HuH-7 (cell line): Measurements from ENCODE around the gene ENDOV.
A peak's percentile ranks its signal among the peaks of the same experiment; 100 is the strongest.

Source experiments
- DNase-seq: peaks from one replicate; pipeline ENCODE4 v3.0.0; 2011; ENCODE audit warnings: low spot score

Gene ENDOV

GRCh38 chr17:80468242-80468641 is 53.3 kb downstream of the ENDOV start:
- DNase-seq = no peak

DNA sequence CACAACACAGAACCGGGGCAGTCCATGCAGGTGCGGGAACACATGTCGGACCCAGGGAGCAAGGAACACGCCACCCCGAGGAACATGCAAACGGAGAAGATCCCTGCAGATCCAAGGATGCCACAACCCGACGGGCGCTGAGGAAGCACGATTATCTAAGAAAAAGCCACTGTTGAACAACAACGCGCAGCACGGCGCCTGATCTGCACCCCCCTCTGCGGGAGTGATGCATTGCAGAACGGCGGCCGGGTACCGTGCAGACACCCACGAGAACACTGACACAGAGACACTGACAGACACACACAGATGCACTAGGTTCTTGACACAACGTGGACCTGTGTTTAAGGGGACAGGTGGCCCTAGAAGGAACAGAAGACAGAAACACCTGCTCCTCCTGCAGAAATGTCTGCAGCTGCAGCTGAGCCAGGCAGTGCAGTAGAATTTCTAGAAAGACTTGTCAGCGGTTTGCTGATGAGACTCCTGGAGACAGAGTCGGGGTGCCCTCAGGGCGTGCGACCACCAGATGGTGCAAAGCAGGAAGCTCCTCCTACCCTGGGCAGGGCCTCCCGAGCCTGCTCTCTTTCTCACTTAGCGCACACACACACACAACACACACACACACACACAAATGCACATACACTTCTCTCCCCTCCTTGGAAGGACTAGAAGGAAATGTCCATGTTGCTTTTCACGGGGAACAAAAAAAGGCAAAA is 54.0 kb downstream of the ENDOV start:
- no peak for DNase-seq

- DNase-seq = no peak
These were observed 54.7 kb downstream of the ENDOV start for GRCh38 chr17:80469667-80470066.

DNA sequence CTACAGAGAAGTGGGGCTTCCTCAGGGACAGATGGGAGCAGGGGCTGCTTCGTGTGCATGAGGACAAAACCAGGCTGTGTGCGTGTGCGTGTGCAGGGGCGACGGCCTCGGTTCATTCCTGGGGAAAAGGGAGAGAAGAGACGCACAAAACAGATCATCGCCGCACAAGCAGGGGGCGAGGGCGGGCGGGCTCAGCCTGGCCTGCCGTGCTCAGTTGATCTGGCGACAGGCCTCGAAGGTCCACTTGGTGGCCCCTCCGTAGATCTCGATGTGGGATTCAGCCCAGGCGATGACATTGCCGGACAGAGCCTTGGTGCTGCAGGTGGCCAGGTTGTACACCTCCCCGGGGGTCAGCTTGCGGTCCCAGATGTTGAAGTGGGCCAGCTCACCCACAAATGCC is 55.6 kb downstream of the ENDOV start:
- no peak for DNase-seq

DNA sequence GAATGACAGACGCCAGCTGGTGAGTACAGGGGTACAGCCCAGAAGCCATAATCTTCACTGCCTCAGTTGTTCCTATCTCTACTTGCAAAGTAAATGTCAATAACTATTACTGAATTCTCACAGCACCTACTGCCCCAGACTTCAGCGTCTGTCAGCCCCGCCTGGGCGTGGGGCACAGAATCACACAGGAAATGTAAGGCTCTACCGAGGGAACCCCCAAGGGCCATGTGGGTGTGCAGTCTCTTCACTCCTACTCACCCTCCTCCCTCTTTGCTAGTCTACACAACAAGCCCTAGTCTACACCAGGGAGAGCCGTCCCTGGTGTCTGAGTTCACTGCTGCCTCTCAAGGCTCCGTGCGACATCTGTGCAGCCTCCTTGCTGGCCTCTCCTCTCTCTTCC is 57.0 kb downstream of the ENDOV start:
- no peak for DNase-seq

- no peak for DNase-seq
These were observed 58.0 kb downstream of the ENDOV start for GRCh38 chr17:80472996-80473395.

- no peak for DNase-seq
These were observed 58.7 kb downstream of the ENDOV start for GRCh38 chr17:80473701-80474100.

GRCh38 chr17:80474231-80474960 is 59.4 kb downstream of the ENDOV start:
- no peak for DNase-seq

- no peak for DNase-seq
These were observed 60.3 kb downstream of the ENDOV start for GRCh38 chr17:80474961-80475909.

- no peak for DNase-seq
These were observed 61.2 kb downstream of the ENDOV start, which contains the start of gene NPTX1 for GRCh38 chr17:80475910-80476876. Gene NPTX1, minus strand, starts transcription at chr17:80476607. Its CDS starts 161 bp downstream, at chr17:80476446.

DNA sequence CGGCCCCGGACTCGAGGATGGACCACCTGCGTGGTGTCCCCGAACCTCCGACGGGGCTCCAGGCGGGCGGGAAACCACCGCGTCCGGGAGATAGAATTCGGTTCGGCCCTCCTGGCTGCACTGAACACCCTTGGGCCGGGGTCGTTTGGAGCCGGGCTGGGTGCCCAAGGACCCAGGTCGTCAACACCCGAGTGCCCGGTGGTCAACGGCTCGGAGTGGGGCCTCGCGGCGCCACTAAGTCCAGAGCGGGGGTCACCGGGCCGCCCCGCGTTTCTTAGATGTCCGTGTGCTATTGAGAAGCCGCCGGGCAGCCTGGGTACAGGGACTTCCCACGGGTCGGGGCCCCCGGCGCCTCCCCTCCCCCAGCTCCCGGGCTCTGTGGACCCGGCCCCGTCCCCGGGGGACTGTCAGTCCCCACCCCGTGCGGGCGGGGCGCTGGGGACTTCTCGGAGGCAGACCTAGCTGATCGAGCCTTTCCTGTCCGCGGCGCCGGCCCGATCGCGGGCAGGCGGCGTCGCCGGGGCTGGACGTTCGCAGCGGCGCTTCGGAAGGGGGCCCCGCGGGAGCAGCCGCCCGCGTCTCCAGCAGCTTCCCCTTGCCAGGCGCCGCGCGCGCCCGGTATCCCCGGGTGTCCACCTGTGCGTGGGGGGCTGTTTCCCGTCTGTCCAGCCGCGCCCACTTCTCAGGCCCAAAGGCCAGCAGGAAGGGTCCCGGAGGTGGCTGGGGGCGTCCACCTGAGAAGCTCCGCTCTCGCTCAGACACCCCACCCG is 62.1 kb downstream of the ENDOV start:
- DNase-seq = no peak

- peak; percentile 88 for DNase-seq
These were observed 62.9 kb downstream of the ENDOV start for GRCh38 chr17:80477647-80478478.

DNA sequence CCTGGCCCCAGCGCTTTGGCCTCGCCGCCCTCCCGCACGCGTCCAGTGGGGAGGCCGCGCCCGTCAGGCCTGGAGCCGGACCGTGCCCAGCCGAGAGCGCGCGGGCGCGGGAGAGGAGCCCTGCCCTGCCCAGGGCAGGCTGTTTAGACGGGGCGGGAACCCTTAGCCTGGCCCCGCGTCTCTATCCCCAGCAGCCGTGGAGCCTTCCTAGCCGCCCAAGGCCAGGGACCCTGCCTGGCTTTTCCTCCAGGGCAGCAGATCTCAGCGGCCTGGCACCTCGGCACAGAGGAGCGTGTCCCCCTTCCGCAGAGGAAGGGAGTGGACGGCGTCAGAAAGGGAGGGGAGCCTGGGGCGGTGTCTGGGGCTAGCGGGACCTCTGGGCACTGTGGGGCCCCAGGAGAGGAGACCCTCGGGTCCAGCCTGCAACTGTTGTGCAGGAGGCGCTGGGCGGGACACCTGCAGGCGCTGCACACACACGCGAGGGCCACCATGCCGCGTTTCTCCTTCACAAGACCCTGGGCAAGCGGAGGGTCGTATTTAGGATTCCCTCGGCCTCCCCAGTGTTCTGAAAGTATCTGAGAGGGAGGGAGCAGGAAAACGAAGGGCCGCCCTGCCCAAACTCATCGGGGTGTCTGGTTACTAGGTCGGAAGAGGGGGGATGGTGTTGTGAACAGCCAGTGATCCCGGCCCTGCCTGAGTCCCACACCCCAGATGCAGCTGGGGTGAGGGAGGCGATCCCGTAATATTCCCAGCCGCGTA is 63.7 kb downstream of the ENDOV start:
- DNase-seq = no peak

DNA sequence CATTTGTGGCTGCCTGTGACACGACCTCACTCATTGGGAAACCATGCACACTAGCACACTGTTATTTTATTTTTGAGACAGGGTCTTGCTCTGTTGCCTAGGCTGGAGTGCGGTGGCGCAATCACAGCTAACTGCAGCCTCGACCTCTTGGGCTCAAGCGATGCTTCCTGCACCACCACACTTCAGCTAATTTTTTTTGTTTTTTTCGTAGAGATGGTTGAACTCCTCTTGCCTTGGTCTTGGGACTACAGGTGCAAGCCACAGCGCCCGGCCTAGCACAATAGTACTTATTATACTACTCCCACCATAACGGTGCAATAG is 64.2 kb downstream of the ENDOV start:
- DNase-seq = no peak

DNA sequence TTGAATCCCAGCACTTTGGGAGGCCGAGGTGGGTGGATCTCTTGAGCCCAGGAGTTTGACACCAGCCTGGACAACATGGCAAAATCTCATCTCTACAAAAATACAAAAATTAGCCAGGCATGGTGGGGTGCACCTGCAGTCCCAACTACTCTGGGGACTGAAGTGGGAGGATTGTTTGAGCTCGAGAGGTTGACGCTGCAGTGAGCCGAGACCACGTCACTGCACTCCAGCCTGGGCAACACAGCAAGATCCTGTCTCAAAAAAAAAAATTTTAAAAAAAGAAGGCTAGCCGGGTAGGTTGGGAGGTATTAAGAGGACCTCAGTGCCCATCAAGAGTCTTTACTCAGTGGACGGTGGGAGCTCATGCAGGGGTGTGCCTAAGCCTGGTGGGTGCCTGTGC is 65.3 kb downstream of the ENDOV start:
- DNase-seq = no peak

DNA sequence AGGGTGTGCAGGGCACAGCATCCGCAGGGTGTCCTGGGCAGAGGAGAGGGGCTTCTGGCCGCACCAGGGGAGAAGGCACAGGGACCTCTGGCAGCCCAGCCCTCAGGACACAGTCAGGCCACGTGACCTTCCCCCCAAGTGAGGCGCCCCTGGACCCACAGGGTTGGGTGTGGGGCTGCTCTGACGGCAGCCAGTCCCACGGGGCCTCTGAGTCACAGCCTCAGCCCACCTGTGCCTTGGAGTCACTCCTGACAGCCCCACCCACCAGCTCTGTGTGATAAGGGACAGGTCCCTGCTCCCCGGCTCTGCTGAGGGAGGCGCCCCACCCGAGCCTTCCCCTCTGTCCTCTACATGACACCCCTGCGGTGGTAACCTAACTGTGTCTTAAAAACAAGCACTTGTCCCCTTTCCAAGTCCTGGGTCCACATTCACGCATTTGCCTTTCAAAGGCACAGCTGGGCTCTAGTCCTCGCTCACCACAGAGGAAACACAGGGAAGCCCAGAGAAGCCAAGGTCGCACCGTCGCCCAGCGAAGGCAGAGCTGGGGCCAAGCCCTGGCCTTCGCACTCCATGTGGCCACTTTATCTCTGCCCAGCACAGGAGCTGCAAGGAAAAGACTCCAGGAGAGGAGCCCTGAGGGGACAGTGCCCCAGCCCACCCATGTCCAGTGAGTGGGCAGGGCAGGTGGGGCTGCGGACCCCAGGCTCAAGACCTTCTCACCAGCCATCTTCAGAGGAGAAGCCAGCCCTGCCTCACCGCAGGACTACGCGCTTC is 66.5 kb downstream of the ENDOV start:
- no peak for DNase-seq

GRCh38 chr17:80482058-80482318 is 67.0 kb downstream of the ENDOV start:
- no peak for DNase-seq

- DNase-seq = no peak
These were observed 67.8 kb downstream of the ENDOV start for GRCh38 chr17:80482555-80483308.
